H1 (cell line): Measurements from ENCODE around the gene SELENOK. TPM values are rescaled to one million over a fixed set of nuclear protein-coding genes. Genes with fewer than 3 reads are reported as not detected.
"Not testable (repeated sequence)": the region's sequence is repeated elsewhere in the genome, so short reads cannot be mapped to it uniquely, and the experiment has no call there.

Source experiments
- CTCF ChIA-PET: fragments of 300-600 bp; sonication (Branson Sonifier 250); formaldehyde crosslinking; loops from one replicate; lab custom pipeline; 2021; ENCODE audit not compliant: partially characterized antibody; lab: Charles Lee
- POLR2A ChIA-PET: fragments of 300-600 bp; sonication (Branson Sonifier 250); formaldehyde crosslinking; loops from one replicate; lab custom pipeline; 2021; ENCODE audit warnings: inconsistent platforms; ENCODE audit not compliant: partially characterized antibody; lab: Charles Lee
- DNase-seq, 2 experiments: peaks; one replicate each; pipeline versions ENCODE4 v3.0.0 to v3.0.0-alpha.2; 2010 to 2022; ENCODE audit warnings: low spot score in 2 of 2, low read depth in 1 of 2, mixed read lengths in 1 of 2
- FAIRE-seq: peaks from 2 replicates; lab custom pipeline; 2011; peaks lifted over from hg19 to GRCh38; lab: Jason Lieb, UNC
- H2AFZ ChIP-seq: 2 replicates; pipeline ENCODE4 v1.8.1; 2012; ENCODE audit warnings: low read length, inconsistent platforms
- H2AK5ac ChIP-seq: 2 replicates; pipeline ENCODE4 v1.6.1; 2013; ENCODE audit warnings: low read depth, low read length
- H2BK120ac ChIP-seq: replicated peaks from 2 replicates; pipeline ENCODE3; 2013; ENCODE audit warnings: low read depth, low read length, inconsistent platforms
- H2BK12ac ChIP-seq: 2 replicates; pipeline ENCODE4 v1.6.1; 2013; ENCODE audit warnings: low read depth, low read length
- H2BK15ac ChIP-seq: 2 replicates; pipeline ENCODE4 v1.6.1; 2013; ENCODE audit warnings: low read length
- H2BK20ac ChIP-seq: 2 replicates; pipeline ENCODE4 v1.6.1; 2013; ENCODE audit warnings: low read length
- H2BK5ac ChIP-seq: 2 replicates; pipeline ENCODE4 v1.6.1; 2013; ENCODE audit warnings: low read depth, low read length
- H3K14ac ChIP-seq: 2 replicates; pipeline ENCODE4 v1.6.1; 2013; ENCODE audit warnings: inconsistent platforms; ENCODE audit not compliant: insufficient read length
- H3K18ac ChIP-seq: 2 replicates; pipeline ENCODE4 v1.6.1; 2013; ENCODE audit warnings: low read length; ENCODE audit errors: extremely low read depth
- H3K23ac ChIP-seq: 2 replicates; pipeline ENCODE4 v1.6.1; 2013; ENCODE audit warnings: inconsistent platforms; ENCODE audit not compliant: insufficient read length
- H3K23me2 ChIP-seq: 2 replicates; pipeline ENCODE4 v1.6.1; 2013; ENCODE audit warnings: low read depth, low read length
- H3K27ac ChIP-seq: 2 replicates; pipeline ENCODE4 v1.6.1; 2011; ENCODE audit warnings: low read depth, low read length, inconsistent platforms
- H3K27me3 ChIP-seq, 4 experiments: replicated peaks in 1 of 4; 1 replicate in 1 of 4; 2 replicates in 3 of 4; pipeline versions ENCODE4 v1.6.1 to v1.8.1; 2011 to 2013; ENCODE audit warnings: low read length in 3 of 4, mild to moderate bottlenecking in 3 of 4, inconsistent platforms in 2 of 4, mixed read lengths in 2 of 4, moderate library complexity in 1 of 4; ENCODE audit not compliant: control insufficient read depth in 3 of 4, insufficient read depth in 3 of 4; ENCODE audit errors: extremely low read depth in 1 of 4
- H3K36me3 ChIP-seq, 4 experiments: 2 replicates each; pipeline versions ENCODE4 v1.6.1 to v1.8.1; 2011 to 2013; ENCODE audit warnings: mild to moderate bottlenecking in 4 of 4, low read length in 3 of 4, moderate library complexity in 2 of 4, control low read depth in 1 of 4, inconsistent platforms in 1 of 4; ENCODE audit not compliant: insufficient read depth in 4 of 4, control insufficient read depth in 2 of 4
- H3K4ac ChIP-seq: replicated peaks from 2 replicates; pipeline ENCODE3; 2013; ENCODE audit warnings: low read length, low read depth, mixed read lengths, inconsistent platforms; ENCODE audit not compliant: insufficient read length
- H3K4me1 ChIP-seq, 4 experiments: replicated peaks in 1 of 4; 1 replicate in 1 of 4; 2 replicates in 3 of 4; pipeline versions ENCODE4 v1.6.1 to v1.8.1; 2011 to 2013; ENCODE audit warnings: low read length in 3 of 4, inconsistent platforms in 2 of 4, mixed read lengths in 1 of 4; ENCODE audit not compliant: insufficient read depth in 4 of 4, control insufficient read depth in 3 of 4
- H3K4me2 ChIP-seq, 2 experiments: 2 replicates each; pipeline versions ENCODE4 v1.6.1 to v1.8.1; 2011 to 2013; ENCODE audit warnings: low read depth in 2 of 2, low read length in 2 of 2, control low read depth in 1 of 2, inconsistent platforms in 1 of 2, mild to moderate bottlenecking in 1 of 2; ENCODE audit not compliant: insufficient read depth in 1 of 2
- H3K4me3 ChIP-seq, 4 experiments: fragments of 200-600, 300-600 bp in 1 of 4; sonication (generic), shearing (Covaris generic), sonication (Bioruptor Twin) in 1 of 4; 2 replicates each; pipeline versions ENCODE4 v1.5.1 to v1.8.1; 2011 to 2016; ENCODE audit warnings: low read length in 4 of 4, low read depth in 3 of 4, control low read depth in 2 of 4, inconsistent platforms in 2 of 4, mild to moderate bottlenecking in 2 of 4, mixed read lengths in 1 of 4, moderate library complexity in 1 of 4; ENCODE audit not compliant: insufficient read depth in 2 of 4; ENCODE audit errors: extremely low read depth in 1 of 4
- H3K56ac ChIP-seq: replicated peaks from 2 replicates; pipeline ENCODE3; 2013; ENCODE audit warnings: low read depth, mild to moderate bottlenecking, mixed read lengths, low read length, inconsistent platforms; ENCODE audit not compliant: insufficient read length
- H3K79me1 ChIP-seq: 2 replicates; pipeline ENCODE4 v1.6.1; 2013; ENCODE audit warnings: low read depth, low read length, control low read depth
- H3K79me2 ChIP-seq, 2 experiments: 2 replicates each; pipeline versions ENCODE4 v1.6.1 to v1.8.1; 2012 to 2013; ENCODE audit warnings: low read length in 2 of 2, mild to moderate bottlenecking in 2 of 2, inconsistent platforms in 1 of 2; ENCODE audit not compliant: insufficient read depth in 2 of 2, control insufficient read depth in 1 of 2
- H3K9ac ChIP-seq, 4 experiments: replicated peaks in 1 of 4; 1 replicate in 1 of 4; 2 replicates in 3 of 4; pipeline versions ENCODE4 v1.6.1 to v1.8.1; 2011 to 2013; ENCODE audit warnings: low read depth in 3 of 4, low read length in 3 of 4, control low read depth in 2 of 4, mild to moderate bottlenecking in 2 of 4, moderate library complexity in 2 of 4, inconsistent platforms in 1 of 4; ENCODE audit errors: extremely low read depth in 1 of 4
- H3K9me3 ChIP-seq, 2 experiments: 2 replicates each; pipeline versions ENCODE4 v1.6.1 to v1.8.1; 2012 to 2013; ENCODE audit warnings: mild to moderate bottlenecking in 2 of 2, moderate library complexity in 2 of 2, control low read depth in 1 of 2, inconsistent platforms in 1 of 2, low read depth in 1 of 2, low read length in 1 of 2, mixed read lengths in 1 of 2; ENCODE audit not compliant: insufficient read depth in 2 of 2
- H4K20me1 ChIP-seq, 2 experiments: replicated peaks in 1 of 2; 2 replicates each; pipeline versions ENCODE3 to v1.8.1; 2011 to 2013; ENCODE audit warnings: inconsistent platforms in 2 of 2, low read length in 2 of 2, mild to moderate bottlenecking in 1 of 2; ENCODE audit not compliant: insufficient read depth in 2 of 2, control insufficient read depth in 1 of 2
- H4K5ac ChIP-seq: 2 replicates; pipeline ENCODE4 v1.6.1; 2013; ENCODE audit warnings: low read length, low read depth, mixed read lengths, inconsistent platforms; ENCODE audit not compliant: insufficient read length
- H4K8ac ChIP-seq: 2 replicates; pipeline ENCODE4 v1.8.0; 2013; ENCODE audit warnings: mild to moderate bottlenecking, moderate library complexity, low read length, inconsistent platforms; ENCODE audit not compliant: insufficient read depth; ENCODE audit errors: extremely low read depth
- H4K91ac ChIP-seq: replicated peaks from 2 replicates; pipeline ENCODE3; 2013; ENCODE audit warnings: low read length, mixed read lengths, inconsistent platforms; ENCODE audit not compliant: insufficient read length
- WGBS, 2 experiments: shearing (Covaris generic) in 1 of 2; methylation state at CpG; one replicate each; pipeline versions ENCODE4 v1.1.6 to v1.1.7; 2013 to 2015; ENCODE audit warnings: low lambda C conversion rate in 2 of 2, mixed read lengths in 2 of 2, inconsistent platforms in 1 of 2, low coverage in 1 of 2, missing lambda C conversion rate in 1 of 2; ENCODE audit not compliant: insufficient replicate concordance in 2 of 2, insufficient coverage in 1 of 2, insufficient read length in 1 of 2; ENCODE audit errors: extremely low coverage in 1 of 2, missing lambda C conversion rate in 1 of 2; 5-methylcytosine and 5-hydroxymethylcytosine counted together
- polyA plus RNA-seq, 7 experiments: library from polyadenylated mRNA; depleted of rRNA in 3 of 7; stranded (reverse) in 5 of 7; unstranded in 2 of 7; fragments of >200 nt in 5 of 7; fragments of 200-250 nt in 2 of 7; gene quantifications; 1 replicate in 5 of 7; 2 replicates in 1 of 7; 4 replicates in 1 of 7; pipeline versions ENCODE4 v1.2.1 to v1.2.3, GENCODE V29; 2011 to 2013; ENCODE audit warnings: missing spikeins in 2 of 7, mixed read lengths in 2 of 7
- total RNA-seq: library from RNA; stranded (reverse); fragmentation: NEBNext Ultra II Directional; extraction: Animal tissue kit (Norgen Biotek cat#: 25700); gene quantifications from 2 replicates; pipeline ENCODE4 v1.2.1, GENCODE V29; 2021

Gene SELENOK
- total and polyA plus RNA-seq, 2 of the 8 experiments (the other 6 are each of a cell fraction or from before 2014, with no cell fraction given): 26.9 to 40.2 TPM

DNA sequence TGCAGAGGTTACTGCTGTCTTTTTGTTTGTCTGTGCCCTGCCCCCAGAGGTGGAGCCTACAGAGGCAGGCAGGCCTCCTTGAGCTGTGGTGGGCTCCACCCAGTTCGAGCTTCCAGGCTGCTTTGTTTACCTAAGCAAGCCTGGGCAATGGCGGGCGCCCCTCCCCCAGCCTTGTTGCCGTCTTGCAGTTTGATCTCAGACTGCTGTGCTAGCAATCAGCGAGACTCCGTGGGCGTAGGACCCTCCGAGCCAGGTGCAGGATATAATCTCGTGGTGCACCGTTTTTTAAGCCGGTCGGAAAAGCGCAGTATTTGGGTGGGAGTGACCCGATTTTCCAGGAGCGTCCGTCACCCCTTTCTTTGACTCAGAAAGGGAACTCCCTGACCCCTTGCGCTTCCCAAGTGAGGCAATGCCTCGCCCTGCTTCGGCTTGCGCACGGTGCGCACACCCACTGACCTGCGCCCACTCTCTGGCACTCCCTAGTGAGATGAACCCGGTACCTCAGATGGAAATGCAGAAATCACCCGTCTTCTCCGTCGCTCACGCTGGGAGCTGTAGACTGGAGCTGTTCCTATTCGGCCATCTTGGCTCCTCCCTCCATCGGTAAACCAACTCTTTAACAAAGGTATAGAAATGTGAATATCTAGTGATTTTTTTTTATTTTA, 35.7 kb upstream of the SELENOK start:
- H2BK120ac ChIP-seq, H3K4me1 ChIP-seq, H4K91ac ChIP-seq, FAIRE-seq, H2BK5ac ChIP-seq, H2AK5ac ChIP-seq, H2AFZ ChIP-seq, H3K27me3 ChIP-seq, H3K18ac ChIP-seq, H3K14ac ChIP-seq, H3K56ac ChIP-seq, H4K20me1 ChIP-seq, H3K79me2 ChIP-seq, H3K79me1 ChIP-seq, H4K5ac ChIP-seq, H3K9me3 ChIP-seq, H3K23ac ChIP-seq, H3K36me3 ChIP-seq, H3K4me3 ChIP-seq, H3K23me2 ChIP-seq, H2BK20ac ChIP-seq, H3K4ac ChIP-seq, H3K27ac ChIP-seq, H2BK15ac ChIP-seq, H2BK12ac ChIP-seq, H3K9ac ChIP-seq: not testable (repeated sequence)
- peak in 1 of 2 experiments; percentile 56 for DNase-seq
- Histone ChIP-seq H4K8ac (peak overlapping the region; percentile 68; the same call in 1 of the 2 replicates), H3K4me2 (peak overlapping the region in 1 of 2 experiments; percentile 13; a peak in 1 of 4 replicates)
- 83% methylated on average over 23 of the region's 30 CpGs; no CpG with 5 or more reads in 1 of the 2 experiments for WGBS, 2 experiments
- ChIA-PET CTCF (interaction anchor here (0.6 to 3.1 kb wide), 3 partner anchors 11 to 367 kb away, joined by 3 to 21 read pairs (median 3); no protein-coding TSS in a partner anchor), POLR2A (interaction anchor here (0.6 to 1.6 kb wide), 3 partner anchors 9 to 203 kb away, joined by 3 to 6 read pairs (median 4); no protein-coding TSS in a partner anchor)
